OCI-LY3 (cell line): Measurements from ENCODE around the gene WDR59.

ENCODE experiments used
- EZH2phosphoT487 ChIP-seq: fragments of 200-600 bp; shearing (Covaris generic); IDR thresholded peaks from 2 replicates; pipeline ENCODE4 v1.6.1; 2018; ENCODE audit warnings: antibody characterized with exemption, mixed run types, low read depth
- TF ChIP-seq, protein P1 (sequence below): fragments of 200-600, 300-600 bp; sonication (generic); IDR thresholded peaks from 2 replicates; pipeline ENCODE4 v1.5.1; 2014; ENCODE audit warnings: antibody characterized with exemption, low read length, low read depth

DNA sequence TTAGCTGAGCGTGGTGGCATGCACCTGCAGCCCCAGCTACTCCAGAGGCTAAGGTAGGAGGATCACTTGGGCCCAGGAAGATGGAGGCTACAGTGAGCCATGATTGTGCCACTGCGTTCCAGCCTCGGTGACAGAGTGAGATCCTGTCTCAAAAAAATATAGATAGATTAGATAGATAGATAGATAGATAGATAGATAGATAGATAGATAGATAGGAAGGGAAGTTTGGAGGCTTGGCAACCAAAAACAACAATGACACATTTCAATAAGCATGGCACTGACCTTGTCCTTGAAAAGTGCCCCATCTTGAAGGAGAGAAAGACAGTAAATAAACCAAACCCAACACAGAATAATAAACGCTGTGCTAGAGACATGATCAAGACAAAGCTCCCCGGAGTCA, 152.7 kb downstream of the WDR59 start:
- TF ChIP-seq, protein P1, sequence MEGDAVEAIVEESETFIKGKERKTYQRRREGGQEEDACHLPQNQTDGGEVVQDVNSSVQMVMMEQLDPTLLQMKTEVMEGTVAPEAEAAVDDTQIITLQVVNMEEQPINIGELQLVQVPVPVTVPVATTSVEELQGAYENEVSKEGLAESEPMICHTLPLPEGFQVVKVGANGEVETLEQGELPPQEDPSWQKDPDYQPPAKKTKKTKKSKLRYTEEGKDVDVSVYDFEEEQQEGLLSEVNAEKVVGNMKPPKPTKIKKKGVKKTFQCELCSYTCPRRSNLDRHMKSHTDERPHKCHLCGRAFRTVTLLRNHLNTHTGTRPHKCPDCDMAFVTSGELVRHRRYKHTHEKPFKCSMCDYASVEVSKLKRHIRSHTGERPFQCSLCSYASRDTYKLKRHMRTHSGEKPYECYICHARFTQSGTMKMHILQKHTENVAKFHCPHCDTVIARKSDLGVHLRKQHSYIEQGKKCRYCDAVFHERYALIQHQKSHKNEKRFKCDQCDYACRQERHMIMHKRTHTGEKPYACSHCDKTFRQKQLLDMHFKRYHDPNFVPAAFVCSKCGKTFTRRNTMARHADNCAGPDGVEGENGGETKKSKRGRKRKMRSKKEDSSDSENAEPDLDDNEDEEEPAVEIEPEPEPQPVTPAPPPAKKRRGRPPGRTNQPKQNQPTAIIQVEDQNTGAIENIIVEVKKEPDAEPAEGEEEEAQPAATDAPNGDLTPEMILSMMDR: no peak
- no peak for TF ChIP-seq EZH2phosphoT487
